Measurements from ENCODE around the gene CD300LF. TPM values are rescaled to one million over a fixed set of nuclear protein-coding genes. Genes with fewer than 3 reads are reported as not detected.

CD300LF gene
- total RNA-seq, 4 donors from 2014 or later, result not detected

DNA sequence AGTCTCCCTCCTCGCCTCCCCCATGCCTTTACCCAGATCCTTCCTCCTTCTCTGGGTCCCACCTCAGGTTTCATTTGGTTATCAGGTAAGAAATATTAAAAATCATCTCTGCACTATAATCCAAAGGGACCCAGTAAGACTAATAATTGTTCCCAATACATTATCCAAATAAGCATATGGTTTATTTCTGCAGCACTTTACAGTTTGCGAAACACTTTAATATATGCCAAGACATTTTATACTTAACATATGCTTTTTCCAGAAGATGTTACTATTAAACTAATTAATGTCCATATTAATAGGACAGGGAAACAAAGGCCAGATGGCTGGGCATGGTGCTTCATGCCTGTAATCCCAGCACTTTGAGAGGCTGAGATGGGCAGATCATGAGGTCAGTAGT is 33.3 kb downstream of the CD300LF start:
- Histone ChIP-seq H3K36me3 (no peaks in the 10 kb centered on the region), H3K27me3 (peaks cover 0 to 8% (median 6%) of the 10 kb centered on the region in 3 donors), H3K27ac (no peak overlapping the region), H3K4me1 (peaks cover 0 to 3% of the 10 kb centered on the region in 2 donors), H3K4me3 (no peak overlapping the region), H3K9me3 (no peaks in the 10 kb centered on the region)
- in situ Hi-C loops (cut with MboI; ENCODE audit: low sequenced_read_pairs in 4 of 4), result no loop called here
- intact Hi-C loops (cut with DNase I; ENCODE audit: low total_unique reads), result no loop called here
- ATAC-seq, result no peak
- no peak for TF ChIP-seq POLR2A (IDR thresholded peaks at IDR 0.05)
- no peak for TF ChIP-seq CTCF (IDR thresholded peaks at IDR 0.05 in 4 of 5, conservative IDR thresholded peaks at IDR 0.05 in 1 of 5)
- no peak for DNase-seq

GRCh38 chr17:74678541-74678940 is 34.2 kb downstream of the CD300LF start:
- intact Hi-C loops (cut with DNase I; ENCODE audit: low total_unique reads), result no loop called here

DNA sequence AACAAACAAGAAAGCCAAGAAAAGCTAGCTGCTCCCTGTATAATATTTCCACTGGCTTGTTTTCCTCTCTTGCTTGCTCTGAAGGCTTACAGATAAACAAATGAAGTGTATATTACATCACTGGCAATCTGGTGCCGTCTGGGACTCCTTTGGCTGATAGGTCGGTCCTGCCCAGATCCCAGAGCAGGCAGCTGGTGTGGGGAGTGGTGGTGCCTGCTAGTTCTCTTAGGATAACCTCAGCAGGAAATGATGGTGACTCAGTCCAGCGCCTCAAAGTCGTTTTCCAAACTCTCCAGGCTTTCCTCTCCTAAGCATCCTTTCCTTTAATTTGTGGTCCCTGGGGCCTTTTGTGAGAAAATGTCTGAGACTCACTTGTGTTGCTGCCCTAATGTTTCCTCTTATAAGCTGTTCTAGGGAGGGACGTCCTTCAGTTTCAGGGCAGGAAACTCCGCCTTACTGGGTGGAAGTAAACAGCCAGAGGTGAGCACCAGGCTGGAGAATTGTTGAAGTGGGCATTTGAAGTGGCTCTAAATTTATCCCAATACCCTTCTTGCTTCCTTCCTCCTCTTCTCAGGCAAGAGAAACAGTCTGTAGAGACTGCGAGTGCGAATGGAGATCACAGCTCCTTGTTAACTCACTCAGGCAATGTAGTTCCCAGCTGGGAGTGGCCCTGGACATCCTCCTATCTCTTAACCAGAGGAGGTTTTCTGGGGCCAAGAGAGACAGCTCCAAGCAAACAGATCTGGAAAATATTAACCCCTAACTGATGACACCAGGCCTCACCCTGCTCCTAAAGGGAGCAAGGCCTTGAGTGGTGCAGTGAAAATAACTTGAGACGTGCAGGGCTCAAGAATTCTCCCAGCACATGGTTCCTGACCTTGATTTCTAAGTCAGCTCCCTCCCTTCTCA is 34.9 kb downstream of the CD300LF start:
- DNase-seq, result peak in 1 of 2 donors; percentile 19
- peak in 1 of 2 donors; percentile 33 for ATAC-seq
- Histone ChIP-seq H3K4me3 (no peak overlapping the region), H3K4me1 (peaks cover 0 to 3% of the 10 kb centered on the region in 2 donors), H3K36me3 (no peaks in the 10 kb centered on the region), H3K27me3 (peaks cover 0 to 6% (median 0%) of the 10 kb centered on the region in 3 donors), H3K9me3 (no peaks in the 10 kb centered on the region), H3K27ac (no peak overlapping the region)
- no peak for TF ChIP-seq POLR2A (IDR thresholded peaks at IDR 0.05)
- TF ChIP-seq CTCF (IDR thresholded peaks at IDR 0.05 in 4 of 5, conservative IDR thresholded peaks at IDR 0.05 in 1 of 5), result no peak
- in situ Hi-C loops (cut with MboI; ENCODE audit: low sequenced_read_pairs in 4 of 4) (no loop called here), intact Hi-C loops (cut with DNase I; ENCODE audit: low total_unique reads) (no loop called here)

More at GRCh38 chr17:74678541-74678940, 34.2 kb downstream of the CD300LF start:
- peaks cover 0 to 7% (median 6%) of the 10 kb centered on the region in 3 donors for H3K27me3 ChIP-seq
- no peaks in the 10 kb centered on the region for H3K36me3 ChIP-seq
- in situ Hi-C loops (cut with MboI; ENCODE audit: low sequenced_read_pairs in 4 of 4), result no loop called here
- H3K27ac ChIP-seq, result no peak overlapping the region
- H3K4me1 ChIP-seq, result peaks cover 0 to 3% of the 10 kb centered on the region in 2 donors
- H3K9me3 ChIP-seq, result no peaks in the 10 kb centered on the region
- DNase-seq, result no peak
- H3K4me3 ChIP-seq, result no peak overlapping the region
- no peak for ATAC-seq
- no peak for TF ChIP-seq CTCF (IDR thresholded peaks at IDR 0.05 in 4 of 5, conservative IDR thresholded peaks at IDR 0.05 in 1 of 5)
- TF ChIP-seq POLR2A (IDR thresholded peaks at IDR 0.05), result no peak

GRCh38 chr17:74671031-74671771 is 41.5 kb downstream of the CD300LF start:
- TF ChIP-seq CTCF (IDR thresholded peaks at IDR 0.05 in 4 of 5, conservative IDR thresholded peaks at IDR 0.05 in 1 of 5), result no peak
- TF ChIP-seq POLR2A (IDR thresholded peaks at IDR 0.05), result no peak
- intact Hi-C loops (cut with DNase I; ENCODE audit: low total_unique reads), result no loop called here
- Histone ChIP-seq H3K36me3 (no peaks in the 10 kb centered on the region), H3K9me3 (no peaks in the 10 kb centered on the region), H3K27ac (no peak overlapping the region), H3K4me1 (no peaks in the 10 kb centered on the region), H3K4me3 (no peak overlapping the region), H3K27me3 (peaks cover 0 to 9% (median 4%) of the 10 kb centered on the region in 3 donors)
- peak in 1 of 2 donors; percentile 49 for ATAC-seq
- peak; percentile 11 to 17 for DNase-seq
- in situ Hi-C loops (cut with MboI; ENCODE audit: low sequenced_read_pairs in 4 of 4), result no loop called here

Measured in gastrocnemius medialis (tissue), 4 donors.